Transverse colon (tissue), 4 donors: ENCODE measurements around the gene ASB1. TPM values are rescaled to one million over a fixed set of nuclear protein-coding genes. Genes with fewer than 3 reads are reported as not detected.

ENCODE experiments used
- DNase-seq: peaks from one replicate; pipeline ENCODE4 v3.0.0-alpha.2; 2019
- H3K27ac ChIP-seq, 4 donors: fragments of 200-600 bp; sonication (generic); 2 replicates each; pipeline ENCODE4 v1.5.1; 2016 to 2018; ENCODE audit warnings: inconsistent platforms in 4 of 4
- H3K27me3 ChIP-seq: fragments of 200-600 bp; sonication (generic); 2 replicates; pipeline ENCODE4 v1.5.1; 2017; ENCODE audit warnings: inconsistent platforms
- H3K36me3 ChIP-seq, 4 donors: fragments of 200-600 bp; sonication (generic); 2 replicates each; pipeline ENCODE4 v1.5.1; 2017 to 2019; ENCODE audit warnings: inconsistent platforms in 4 of 4
- H3K4me1 ChIP-seq, 4 donors: fragments of 200-600 bp; sonication (generic); 2 replicates each; pipeline ENCODE4 v1.5.1; 2017 to 2020; ENCODE audit warnings: inconsistent platforms in 4 of 4
- H3K4me3 ChIP-seq, 4 donors: fragments of 200-600 bp; sonication (generic); 1 replicate in 1 of 4; 2 replicates in 3 of 4; pipeline versions ENCODE4 v1.5.1 to v1.6.1; 2017 to 2019; ENCODE audit warnings: inconsistent platforms in 4 of 4
- H3K9me3 ChIP-seq, 2 donors: fragments of 200-600 bp; sonication (generic); 2 replicates each; pipeline ENCODE4 v1.5.1; 2017 to 2019; ENCODE audit warnings: inconsistent platforms in 2 of 2
- EP300 ChIP-seq: sonication (generic); formaldehyde crosslinking; IDR thresholded peaks from one replicate; pipeline ENCODE4 v1.6.1; 2017; ENCODE audit warnings: antibody characterized with exemption, low read depth
- POLR2A ChIP-seq: fragments of 450-650 bp; IDR thresholded peaks from one replicate; pipeline ENCODE4 v1.6.1; 2016; ENCODE audit warnings: antibody characterized with exemption, mild to moderate bottlenecking, moderate library complexity
- POLR2AphosphoS5 ChIP-seq, 3 donors: sonication (generic); formaldehyde crosslinking; IDR thresholded peaks; one replicate each; pipeline ENCODE4 v1.6.1; 2016; ENCODE audit warnings: antibody characterized with exemption in 3 of 3
- WGBS, 2 donors: methylation state at CpG; one replicate each; pipeline ENCODE4 v1.1.5; 2018; ENCODE audit warnings: low coverage in 1 of 2; 5-methylcytosine and 5-hydroxymethylcytosine counted together
- in situ Hi-C, 4 donors: fragments of 200-750 bp; cut with MboI; loops; one replicate each; pipeline versions ENCODE4 v1.15.0 to v1.15.1; 2017; ENCODE audit warnings: low sequenced_read_pairs in 3 of 4, low pct_ligation_motif_present in 1 of 4, low pct_unique_long_range_greater_than_20kb in 1 of 4
- intact Hi-C: fragments of 100-400 bp; cut with DNase I; formaldehyde crosslinking; loops from one replicate; pipeline ENCODE4 v1.15.1; 2023; ENCODE audit warnings: low total_unique reads
- total RNA-seq, 4 donors: library from RNA; depleted of rRNA; stranded (reverse); fragments of >200 nt; gene quantifications; one replicate each; pipeline ENCODE4 v1.1.0, GENCODE V29; 2016
- TF ChIP-seq, protein P1 (sequence below), 5 experiments: fragments of 200-600 bp in 3 of 5; fragments of 450-650 bp in 2 of 5; sonication (generic) in 3 of 5; IDR thresholded peaks; 1 replicate in 2 of 5; 2 replicates in 3 of 5; pipeline ENCODE4 v1.5.1; 2016 to 2017; ENCODE audit warnings: antibody characterized with exemption in 5 of 5, inconsistent platforms in 3 of 5, mild to moderate bottlenecking in 2 of 5, moderate library complexity in 1 of 5

ASB1 gene
- total RNA-seq, 4 donors from 2014 or later: 9.4 to 48.3 (median 17.2) TPM

DNA sequence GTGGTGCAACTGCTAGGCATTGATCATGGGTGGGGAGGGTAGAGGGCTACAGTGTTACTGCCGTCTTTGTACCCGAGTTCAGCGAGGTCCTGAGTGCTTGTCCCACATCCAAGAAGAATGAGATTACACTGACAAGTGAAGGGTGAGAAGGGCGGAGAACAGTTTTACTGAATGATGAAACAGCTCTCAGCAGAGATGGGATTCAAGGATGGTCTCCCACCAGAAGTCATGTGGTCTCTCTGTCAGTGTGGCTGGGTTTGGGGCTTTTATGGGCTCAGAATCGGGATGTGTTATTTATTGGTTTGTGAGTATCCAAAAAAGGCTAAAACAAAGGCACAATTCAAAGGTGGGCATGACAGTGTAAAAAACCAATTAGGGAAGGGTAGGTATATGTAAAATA, 10.8 kb upstream of the ASB1 start:
- Histone ChIP-seq H3K27me3 (no peaks in the 10 kb centered on the region), H3K4me1 (peaks cover 0 to 24% (median 7%) of the 10 kb centered on the region in 4 donors), H3K27ac (no peak overlapping the region), H3K4me3 (no peak overlapping the region), H3K36me3 (no peaks in the 10 kb centered on the region), H3K9me3 (no peaks in the 10 kb centered on the region)
- no peak for TF ChIP-seq EP300
- TF ChIP-seq POLR2A: no peak
- no peak for TF ChIP-seq POLR2AphosphoS5 (IDR thresholded peaks at IDR 0.05)
- TF ChIP-seq, protein P1, sequence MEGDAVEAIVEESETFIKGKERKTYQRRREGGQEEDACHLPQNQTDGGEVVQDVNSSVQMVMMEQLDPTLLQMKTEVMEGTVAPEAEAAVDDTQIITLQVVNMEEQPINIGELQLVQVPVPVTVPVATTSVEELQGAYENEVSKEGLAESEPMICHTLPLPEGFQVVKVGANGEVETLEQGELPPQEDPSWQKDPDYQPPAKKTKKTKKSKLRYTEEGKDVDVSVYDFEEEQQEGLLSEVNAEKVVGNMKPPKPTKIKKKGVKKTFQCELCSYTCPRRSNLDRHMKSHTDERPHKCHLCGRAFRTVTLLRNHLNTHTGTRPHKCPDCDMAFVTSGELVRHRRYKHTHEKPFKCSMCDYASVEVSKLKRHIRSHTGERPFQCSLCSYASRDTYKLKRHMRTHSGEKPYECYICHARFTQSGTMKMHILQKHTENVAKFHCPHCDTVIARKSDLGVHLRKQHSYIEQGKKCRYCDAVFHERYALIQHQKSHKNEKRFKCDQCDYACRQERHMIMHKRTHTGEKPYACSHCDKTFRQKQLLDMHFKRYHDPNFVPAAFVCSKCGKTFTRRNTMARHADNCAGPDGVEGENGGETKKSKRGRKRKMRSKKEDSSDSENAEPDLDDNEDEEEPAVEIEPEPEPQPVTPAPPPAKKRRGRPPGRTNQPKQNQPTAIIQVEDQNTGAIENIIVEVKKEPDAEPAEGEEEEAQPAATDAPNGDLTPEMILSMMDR (IDR thresholded peaks at IDR 0.05): no peak
- no peak for DNase-seq
- intact Hi-C loops: no loop called here
- WGBS, 2 donors: 71 to 97% methylated on average over 1 to 5 of the region's 5 CpGs
- in situ Hi-C loops: no loop called here

DNA sequence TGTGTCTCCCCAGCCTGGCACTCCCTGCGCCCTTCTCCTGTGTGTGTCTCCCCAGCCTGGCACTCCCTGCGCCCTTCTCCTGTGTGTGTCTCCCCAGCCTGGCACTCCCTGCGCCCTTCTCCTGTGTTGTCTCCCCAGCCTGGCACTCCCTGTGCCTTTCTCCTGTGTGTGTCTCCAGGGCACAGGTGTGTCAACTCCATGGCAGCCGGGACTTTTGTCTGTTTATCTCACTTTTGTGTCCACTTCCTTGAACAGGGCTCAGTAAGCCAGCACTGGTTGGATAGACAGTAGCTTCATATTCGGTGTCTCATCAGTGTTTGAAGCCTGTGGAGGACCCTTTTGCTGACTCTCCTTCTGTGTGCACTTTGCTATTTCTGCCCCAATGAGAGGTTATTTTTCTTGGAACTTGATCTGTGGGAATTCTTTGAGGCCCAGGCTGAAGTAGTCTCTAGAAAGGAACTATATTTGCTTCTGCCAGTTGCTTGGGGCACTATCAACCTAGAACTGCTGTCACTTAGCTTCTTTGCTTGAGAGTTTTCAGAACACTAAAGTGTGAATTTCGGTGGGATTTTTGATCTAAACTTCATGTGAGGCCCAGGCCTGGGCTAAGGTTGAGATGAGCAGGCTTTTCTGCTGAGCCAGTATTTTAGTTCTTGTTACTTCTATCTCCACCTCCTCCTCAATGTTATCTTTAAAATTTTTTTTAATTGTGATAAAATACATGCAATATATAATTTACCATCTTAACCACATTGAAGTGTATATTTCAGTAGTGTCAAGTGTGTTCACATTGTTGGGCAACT, 8.3 kb upstream of the ASB1 start:
- intact Hi-C loops: no loop called here
- no peak overlapping the region for H3K4me3 ChIP-seq
- H3K9me3 ChIP-seq: no peaks in the 10 kb centered on the region
- TF ChIP-seq POLR2A (peak; percentile 48), EP300 (no peak), POLR2AphosphoS5 (IDR thresholded peaks at IDR 0.05) (peak in 1 of 3 donors; percentile 31)
- TF ChIP-seq, protein P1 (IDR thresholded peaks at IDR 0.05): no peak
- peak overlapping the region; percentile 47 to 75 (median 65) for H3K27ac ChIP-seq
- 20 to 47% methylated on average over 1 to 6 of the region's 6 CpGs for WGBS, 2 donors
- H3K4me1 ChIP-seq: peaks cover 0 to 10% (median 2%) of the 10 kb centered on the region in 4 donors
- H3K27me3 ChIP-seq: no peaks in the 10 kb centered on the region
- peak; percentile 72 for DNase-seq
- in situ Hi-C loops: no loop called here
- no peaks in the 10 kb centered on the region for H3K36me3 ChIP-seq

DNA sequence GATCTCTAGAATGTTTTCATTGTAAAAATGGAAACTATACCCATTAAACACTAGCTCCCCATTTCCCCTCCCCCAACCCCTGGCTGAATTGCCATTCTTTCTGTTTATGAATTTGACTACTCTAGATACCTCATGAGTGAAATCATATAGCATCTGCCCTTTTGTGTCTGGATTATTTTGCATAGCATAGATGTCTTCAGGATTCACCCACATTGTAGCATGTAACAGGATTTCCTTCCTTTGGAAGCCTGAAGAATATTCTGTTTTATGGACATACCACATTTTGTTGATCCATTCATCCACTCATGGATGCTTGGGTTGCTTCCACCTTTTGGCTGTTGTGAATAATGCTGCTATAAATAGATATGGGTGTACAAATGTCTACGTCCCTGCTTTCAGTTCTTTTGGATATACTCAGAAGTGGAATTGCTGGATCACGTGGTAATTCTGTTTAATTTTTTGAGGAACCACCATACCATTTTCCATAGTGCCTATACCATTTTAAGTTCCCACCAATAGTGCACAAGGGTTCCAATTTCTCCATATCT, 7.7 kb upstream of the ASB1 start:
- H3K27me3 ChIP-seq: no peaks in the 10 kb centered on the region
- intact Hi-C loops (no loop called here), in situ Hi-C loops (no loop called here)
- peak overlapping the region in 3 of 4 donors; percentile 56 to 75 (median 74) for H3K27ac ChIP-seq
- WGBS, 2 donors: 79 to 80% methylated on average over 2 of the region's 2 CpGs
- DNase-seq: no peak
- peaks cover 0 to 10% (median 2%) of the 10 kb centered on the region in 4 donors for H3K4me1 ChIP-seq
- H3K9me3 ChIP-seq: no peaks in the 10 kb centered on the region
- no peak overlapping the region for H3K4me3 ChIP-seq
- TF ChIP-seq POLR2A (no peak), EP300 (no peak), POLR2AphosphoS5 (IDR thresholded peaks at IDR 0.05) (no peak)
- TF ChIP-seq, protein P1 (IDR thresholded peaks at IDR 0.05): no peak
- no peaks in the 10 kb centered on the region for H3K36me3 ChIP-seq

DNA sequence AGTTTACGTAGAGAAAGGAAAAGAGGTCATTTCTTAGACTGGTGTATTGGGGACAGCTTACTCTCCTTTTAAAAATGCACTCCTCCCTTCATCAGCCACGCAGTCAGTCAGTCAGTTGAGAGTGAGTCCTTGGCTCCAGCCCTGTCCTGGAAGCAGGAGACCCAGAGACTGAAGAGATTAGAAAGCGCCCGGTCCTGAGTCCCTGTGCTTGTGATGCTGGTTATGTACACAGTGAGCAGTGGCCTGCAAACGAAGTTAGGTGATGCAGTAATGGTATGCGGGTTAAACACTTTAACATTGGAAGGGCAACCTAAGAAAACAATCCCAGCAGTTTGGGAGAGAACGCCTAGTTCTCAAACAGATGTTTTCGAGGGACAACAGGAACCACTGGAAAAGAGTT, 6.3 kb upstream of the ASB1 start:
- Histone ChIP-seq H3K27me3 (no peaks in the 10 kb centered on the region), H3K36me3 (no peaks in the 10 kb centered on the region), H3K4me1 (peaks cover 0 to 10% (median 2%) of the 10 kb centered on the region in 4 donors), H3K4me3 (no peak overlapping the region), H3K27ac (no peak overlapping the region), H3K9me3 (no peaks in the 10 kb centered on the region)
- no peak for TF ChIP-seq POLR2A
- TF ChIP-seq, protein P1 (IDR thresholded peaks at IDR 0.05): no peak
- no peak for TF ChIP-seq POLR2AphosphoS5 (IDR thresholded peaks at IDR 0.05)
- no peak for TF ChIP-seq EP300
- in situ Hi-C loops: no loop called here
- DNase-seq: no peak
- intact Hi-C loops: no loop called here
- WGBS, 2 donors: 83 to 85% methylated on average over 5 to 8 of the region's 8 CpGs
